MV-4-11 (cell line): ENCODE data around the gene TSHZ1.

Experiments
- DNase-seq: peaks from one replicate; lab custom pipeline; 2025; lab: John Stamatoyannopoulos, UW

The TSHZ1 gene, protein sequence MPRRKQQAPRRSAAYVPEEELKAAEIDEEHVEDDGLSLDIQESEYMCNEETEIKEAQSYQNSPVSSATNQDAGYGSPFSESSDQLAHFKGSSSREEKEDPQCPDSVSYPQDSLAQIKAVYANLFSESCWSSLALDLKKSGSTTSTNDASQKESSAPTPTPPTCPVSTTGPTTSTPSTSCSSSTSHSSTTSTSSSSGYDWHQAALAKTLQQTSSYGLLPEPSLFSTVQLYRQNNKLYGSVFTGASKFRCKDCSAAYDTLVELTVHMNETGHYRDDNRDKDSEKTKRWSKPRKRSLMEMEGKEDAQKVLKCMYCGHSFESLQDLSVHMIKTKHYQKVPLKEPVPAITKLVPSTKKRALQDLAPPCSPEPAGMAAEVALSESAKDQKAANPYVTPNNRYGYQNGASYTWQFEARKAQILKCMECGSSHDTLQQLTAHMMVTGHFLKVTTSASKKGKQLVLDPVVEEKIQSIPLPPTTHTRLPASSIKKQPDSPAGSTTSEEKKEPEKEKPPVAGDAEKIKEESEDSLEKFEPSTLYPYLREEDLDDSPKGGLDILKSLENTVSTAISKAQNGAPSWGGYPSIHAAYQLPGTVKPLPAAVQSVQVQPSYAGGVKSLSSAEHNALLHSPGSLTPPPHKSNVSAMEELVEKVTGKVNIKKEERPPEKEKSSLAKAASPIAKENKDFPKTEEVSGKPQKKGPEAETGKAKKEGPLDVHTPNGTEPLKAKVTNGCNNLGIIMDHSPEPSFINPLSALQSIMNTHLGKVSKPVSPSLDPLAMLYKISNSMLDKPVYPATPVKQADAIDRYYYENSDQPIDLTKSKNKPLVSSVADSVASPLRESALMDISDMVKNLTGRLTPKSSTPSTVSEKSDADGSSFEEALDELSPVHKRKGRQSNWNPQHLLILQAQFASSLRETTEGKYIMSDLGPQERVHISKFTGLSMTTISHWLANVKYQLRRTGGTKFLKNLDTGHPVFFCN (N-terminal part only)

GRCh38 chr18:75210274-75211001 lies at the start of gene TSHZ1:
TSS of gene TSHZ1 (plus strand) at chr18:75210797. CDS start at chr18:75211877, 1,080 bp downstream.
- DNase-seq = peak; percentile 90

GRCh38 chr18:75161256-75162028 lies 49.2 kb upstream of the TSHZ1 start:
- DNase-seq = peak; percentile 27

GRCh38 chr18:75162467-75162866 lies 48.1 kb upstream of the TSHZ1 start:
- DNase-seq = no peak

DNA sequence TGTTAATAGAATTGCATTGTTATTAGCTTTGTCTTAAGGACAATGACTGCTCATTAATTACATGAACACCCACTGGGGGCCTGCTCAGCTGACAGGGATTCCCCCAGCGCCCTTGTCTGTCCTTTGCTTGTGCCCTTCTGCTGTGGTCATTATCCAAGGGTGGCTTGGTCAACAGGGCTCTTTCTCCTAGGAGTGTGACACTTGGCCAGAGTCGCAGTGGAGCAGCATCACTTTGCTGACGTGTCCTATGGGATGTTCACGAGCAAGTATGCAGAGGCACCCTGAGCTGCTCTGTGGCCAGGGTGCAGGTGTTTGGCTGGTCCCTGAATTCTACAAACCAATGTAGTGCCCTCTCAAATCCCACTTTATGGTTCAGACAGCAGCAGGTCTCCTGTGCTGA lies 47.6 kb upstream of the TSHZ1 start:
- no peak for DNase-seq

DNA sequence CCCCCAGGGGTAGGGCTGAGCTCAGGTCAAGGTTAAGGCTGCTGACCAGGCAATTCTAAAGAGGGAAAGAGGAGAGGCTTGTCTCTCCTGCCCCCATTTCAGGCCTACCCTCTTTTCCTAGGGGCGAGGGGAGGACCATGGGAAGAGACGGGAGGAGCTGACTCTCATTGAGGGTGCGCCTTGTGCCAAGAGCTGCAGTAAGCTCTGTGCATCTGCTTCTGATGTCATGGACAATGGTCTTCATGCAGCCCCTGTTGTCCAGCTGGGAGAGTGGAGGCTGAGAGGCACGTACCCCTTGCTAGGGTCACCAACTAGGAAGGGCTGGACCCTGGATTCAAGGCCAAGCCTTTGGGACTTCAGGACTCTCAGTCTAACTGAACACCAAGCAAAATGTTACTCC lies 46.9 kb upstream of the TSHZ1 start:
- DNase-seq = no peak

- no peak for DNase-seq
Observed at GRCh38 chr18:75164479-75164878, 46.1 kb upstream of the TSHZ1 start.

DNA sequence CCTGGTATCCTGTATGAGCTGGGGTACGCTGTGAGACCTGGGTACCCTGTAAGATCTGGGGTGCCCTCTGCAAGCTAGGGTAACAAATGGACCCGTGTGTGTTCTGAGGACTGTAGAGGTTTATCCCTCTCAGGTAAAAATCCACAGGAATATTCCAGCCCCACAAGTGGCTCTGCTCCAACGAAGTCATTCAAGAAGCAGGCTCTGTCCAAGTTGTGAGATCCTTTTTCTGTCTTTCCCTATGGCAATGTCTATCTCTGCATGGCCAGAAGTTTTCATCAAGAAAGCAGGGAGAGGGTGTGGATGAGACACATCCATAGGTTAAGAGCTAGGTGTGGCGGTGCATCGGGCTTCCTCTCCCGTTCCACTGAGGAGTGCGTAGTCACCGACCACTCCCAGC lies 44.7 kb upstream of the TSHZ1 start:
- no peak for DNase-seq

- DNase-seq = no peak
Observed at GRCh38 chr18:75167137-75167536, 43.5 kb upstream of the TSHZ1 start.

- DNase-seq = no peak
Observed at GRCh38 chr18:75167759-75168618, 42.6 kb upstream of the TSHZ1 start.

- no peak for DNase-seq
Observed at GRCh38 chr18:75168619-75169018, 42.0 kb upstream of the TSHZ1 start.

- DNase-seq = no peak
Observed at GRCh38 chr18:75169411-75169810, 41.2 kb upstream of the TSHZ1 start.

DNA sequence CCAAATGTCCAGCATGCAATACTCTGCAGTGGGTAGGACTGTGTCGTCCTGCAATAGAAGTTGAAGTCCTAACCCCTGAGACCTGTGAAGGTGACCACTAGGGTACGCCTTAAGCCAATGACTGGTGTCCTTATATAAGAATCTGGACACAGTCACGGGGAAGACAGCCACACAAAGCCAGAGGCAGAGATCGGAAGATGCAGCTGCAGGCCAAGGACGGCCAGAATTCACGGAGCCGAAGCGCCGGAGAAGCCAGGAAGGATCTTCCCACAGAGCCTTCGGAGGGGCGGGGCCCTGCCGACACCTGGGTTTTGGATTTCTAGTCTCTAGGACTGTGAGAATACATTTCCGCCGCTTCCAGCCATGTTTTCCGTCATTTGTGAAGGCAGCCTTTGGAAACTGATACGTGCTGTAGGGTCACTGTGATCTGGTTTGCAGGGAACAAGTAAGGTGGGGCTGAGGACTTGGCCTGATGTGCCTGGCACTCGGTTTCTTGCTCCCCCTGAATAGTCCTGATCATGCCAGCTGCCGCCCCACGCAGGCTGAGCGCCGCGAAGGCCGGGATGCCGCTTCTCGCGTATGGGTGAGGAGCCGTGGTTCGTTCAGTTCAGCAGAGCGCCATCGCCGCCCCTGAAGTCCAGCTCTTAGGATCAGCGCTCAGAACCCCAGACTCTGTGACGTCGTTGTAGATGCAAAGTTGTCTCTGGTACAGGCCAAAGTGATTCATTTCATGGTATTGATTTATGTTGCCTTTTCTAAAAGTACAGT lies 40.4 kb upstream of the TSHZ1 start:
- DNase-seq = no peak

- no peak for DNase-seq
Observed at GRCh38 chr18:75170916-75171315, 39.7 kb upstream of the TSHZ1 start.

GRCh38 chr18:75172299-75173124 lies 38.1 kb upstream of the TSHZ1 start:
- no peak for DNase-seq

DNA sequence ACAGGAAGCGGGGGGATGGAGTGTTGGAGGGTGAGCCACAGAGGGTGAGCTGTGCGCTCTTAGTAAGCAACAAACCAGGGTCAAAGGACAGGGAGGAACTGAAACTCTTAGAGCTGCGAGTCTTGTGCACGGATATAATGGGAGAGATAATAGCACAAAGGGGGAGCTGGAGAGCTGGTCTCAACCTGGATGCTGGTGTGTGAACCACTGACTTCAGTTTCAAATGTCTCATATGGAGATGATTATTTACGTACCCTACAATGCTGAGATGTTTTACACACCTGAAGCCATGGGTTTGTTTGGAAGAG lies 37.5 kb upstream of the TSHZ1 start:
- peak; percentile 87 for DNase-seq

GRCh38 chr18:75173738-75174137 lies 36.9 kb upstream of the TSHZ1 start:
- no peak for DNase-seq

GRCh38 chr18:75176849-75177248 lies 33.7 kb upstream of the TSHZ1 start:
- no peak for DNase-seq

DNA sequence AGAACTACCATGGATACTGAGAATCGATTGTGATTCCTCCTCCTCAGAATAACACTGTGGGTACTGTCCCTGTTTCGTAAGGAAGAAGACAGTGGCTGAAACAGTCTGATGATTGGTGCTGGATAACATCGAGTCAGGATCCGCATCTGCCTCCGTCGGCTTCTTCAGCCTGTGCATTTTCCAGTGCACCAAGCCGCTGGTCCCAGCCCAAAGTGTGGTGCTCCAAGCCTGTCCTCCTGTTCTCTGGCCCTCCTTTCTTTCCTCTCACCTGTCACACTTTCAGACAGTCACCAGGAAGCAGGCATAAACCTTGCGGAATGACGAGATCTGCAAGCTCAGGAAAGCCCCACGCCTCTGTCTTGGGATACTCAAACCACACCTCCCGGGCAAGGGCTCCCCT lies 32.2 kb upstream of the TSHZ1 start:
- DNase-seq = no peak
